Activated CD8-positive, alpha-beta T cell treated with anti-CD3 and anti-CD28 coated beads, Interleukin-2, amount 10 ng/mL, durations not matched to agents 7 days and 5 days (primary cell): Measurements from ENCODE around the gene TECTA. TPM values are rescaled to one million over a fixed set of nuclear protein-coding genes. Genes with fewer than 3 reads are reported as not detected.

Source experiments
- ATAC-seq: fragments of 150-1000 bp; cut with Tn5 transposase; one replicate; pipeline ENCODE4 v1.10.0; 2021; ENCODE audit warnings: moderate library complexity
- CTCF ChIA-PET: fragments of 350-600 bp; sonication (Branson Sonifier 250); formaldehyde crosslinking; loops from one replicate; lab custom pipeline; 2021; ENCODE audit warnings: antibody characterized with exemption; lab: Charles Lee
- POLR2A ChIA-PET: fragments of 350-600 bp; sonication (Branson Sonifier 250); formaldehyde crosslinking; loops from one replicate; lab custom pipeline; 2021; ENCODE audit warnings: antibody characterized with exemption; lab: Charles Lee
- DNase-seq: peaks from one replicate; pipeline ENCODE4 v3.0.0-alpha.2; 2020
- H3K27ac Mint-ChIP-seq: one replicate; pipeline ENCODE4 v1.8.0; 2021; ENCODE audit warnings: mild to moderate bottlenecking, mixed read lengths
- H3K27me3 Mint-ChIP-seq: one replicate; pipeline ENCODE4 v1.8.0; 2021; ENCODE audit warnings: low read depth, mixed read lengths
- H3K36me3 Mint-ChIP-seq: one replicate; pipeline ENCODE4 v1.8.0; 2021; ENCODE audit warnings: low read depth, mixed read lengths
- H3K4me1 Mint-ChIP-seq: one replicate; pipeline ENCODE4 v1.8.0; 2021; ENCODE audit warnings: low read depth, mixed read lengths
- H3K4me3 Mint-ChIP-seq: one replicate; pipeline ENCODE4 v1.8.0; 2021; ENCODE audit warnings: mild to moderate bottlenecking, mixed read lengths
- H3K9me3 Mint-ChIP-seq: one replicate; pipeline ENCODE4 v1.8.0; 2022; ENCODE audit warnings: mixed read lengths; ENCODE audit not compliant: insufficient read depth
- total RNA-seq, 2 experiments: library from RNA; stranded (reverse); gene quantifications; one replicate each; pipeline ENCODE4 v1.2.3, GENCODE V29; 2021

TECTA gene
- total RNA-seq, 2 experiments from 2014 or later, result 0.13 to 0.21 TPM

GRCh38 chr11:121067962-121068647 lies 32.9 kb upstream of the TECTA start:
- no peak for DNase-seq
- no peak overlapping the region for H3K4me3 Mint-ChIP-seq
- H3K27ac Mint-ChIP-seq, result no peak overlapping the region
- H3K4me1 Mint-ChIP-seq, result no peaks in the 10 kb centered on the region
- ATAC-seq, result no peak
- no peaks in the 10 kb centered on the region for H3K27me3 Mint-ChIP-seq
- no peaks in the 10 kb centered on the region for H3K9me3 Mint-ChIP-seq
- CTCF ChIA-PET, result interaction anchor here (0.6 kb wide), 1 partner anchor 646 kb away, joined by 3 read pairs; no protein-coding TSS in a partner anchor
- POLR2A ChIA-PET, result no interaction called here
- H3K36me3 Mint-ChIP-seq, result peaks cover 33% of the 10 kb centered on the region

DNA sequence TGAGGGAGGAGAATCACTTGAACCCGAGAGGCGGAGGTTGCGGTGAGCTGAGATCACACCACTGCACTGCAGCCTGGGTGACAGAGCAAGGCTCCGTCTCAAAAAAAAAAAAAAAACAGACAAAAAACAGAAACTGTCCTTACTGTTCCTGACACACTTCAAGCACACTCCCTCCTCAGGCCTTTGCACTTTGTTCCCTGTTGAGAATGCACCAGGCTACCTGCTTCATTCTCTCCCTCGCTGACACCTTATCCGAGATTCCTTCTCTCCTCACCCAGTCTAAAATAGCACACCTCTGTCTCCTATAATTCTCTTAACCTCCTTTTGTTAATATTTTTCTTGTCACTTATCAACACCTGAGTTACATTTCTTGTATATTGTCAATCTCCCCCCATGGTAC lies 32.3 kb upstream of the TECTA start:
- Mint-ChIP-seq H3K9me3 (no peaks in the 10 kb centered on the region), H3K4me3 (no peak overlapping the region), H3K27ac (no peak overlapping the region), H3K4me1 (no peaks in the 10 kb centered on the region), H3K36me3 (peaks cover 28% of the 10 kb centered on the region), H3K27me3 (no peaks in the 10 kb centered on the region)
- ChIA-PET CTCF (no interaction called here), POLR2A (no interaction called here)
- no peak for ATAC-seq
- DNase-seq, result no peak

DNA sequence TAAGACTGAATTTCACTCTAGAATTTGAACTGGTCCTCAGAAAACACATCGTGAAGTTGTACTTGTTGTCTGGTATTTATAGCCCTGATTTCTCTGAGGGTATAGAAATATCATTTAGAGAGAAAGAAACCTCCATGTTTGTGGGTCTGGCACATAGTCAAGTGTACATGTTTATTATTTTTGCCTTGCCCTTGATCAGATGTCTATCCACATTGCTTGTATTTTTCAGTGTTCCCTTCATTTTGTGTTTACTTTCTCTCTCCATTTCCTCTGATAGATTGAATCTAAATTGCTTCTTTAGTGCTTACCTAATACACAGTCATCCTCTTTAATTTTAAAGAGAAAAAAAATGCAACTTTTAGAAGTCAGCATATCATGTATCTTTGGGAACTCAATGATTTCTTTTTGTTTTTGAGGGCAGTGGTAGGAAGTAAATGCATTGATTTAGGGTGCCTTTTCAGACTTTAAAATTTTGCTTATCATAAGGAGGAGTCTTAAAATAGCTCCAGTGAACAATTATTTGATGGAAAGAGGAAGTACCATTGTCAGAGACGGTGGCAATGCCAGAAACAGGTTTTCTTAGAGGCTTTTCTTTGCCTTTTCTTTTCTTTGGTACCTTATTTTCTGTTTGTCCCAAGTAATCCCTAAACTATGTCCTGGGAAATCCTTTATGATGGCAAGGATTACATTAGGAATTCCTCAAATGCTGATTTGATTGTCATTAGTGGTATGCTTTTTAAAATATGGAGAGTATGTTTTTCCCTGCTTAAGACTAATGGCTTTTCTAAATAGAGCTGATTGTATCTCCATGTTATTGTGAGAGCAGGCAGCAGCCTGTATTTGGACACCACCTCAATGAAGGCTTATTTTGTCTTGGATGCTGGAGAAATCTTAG lies 29.8 kb upstream of the TECTA start:
- Mint-ChIP-seq H3K4me1 (no peaks in the 10 kb centered on the region), H3K36me3 (peaks cover 29% of the 10 kb centered on the region), H3K27me3 (no peaks in the 10 kb centered on the region), H3K9me3 (no peaks in the 10 kb centered on the region), H3K4me3 (no peak overlapping the region), H3K27ac (no peak overlapping the region)
- no peak for DNase-seq
- ChIA-PET POLR2A (no interaction called here), CTCF (no interaction called here)
- no peak for ATAC-seq

DNA sequence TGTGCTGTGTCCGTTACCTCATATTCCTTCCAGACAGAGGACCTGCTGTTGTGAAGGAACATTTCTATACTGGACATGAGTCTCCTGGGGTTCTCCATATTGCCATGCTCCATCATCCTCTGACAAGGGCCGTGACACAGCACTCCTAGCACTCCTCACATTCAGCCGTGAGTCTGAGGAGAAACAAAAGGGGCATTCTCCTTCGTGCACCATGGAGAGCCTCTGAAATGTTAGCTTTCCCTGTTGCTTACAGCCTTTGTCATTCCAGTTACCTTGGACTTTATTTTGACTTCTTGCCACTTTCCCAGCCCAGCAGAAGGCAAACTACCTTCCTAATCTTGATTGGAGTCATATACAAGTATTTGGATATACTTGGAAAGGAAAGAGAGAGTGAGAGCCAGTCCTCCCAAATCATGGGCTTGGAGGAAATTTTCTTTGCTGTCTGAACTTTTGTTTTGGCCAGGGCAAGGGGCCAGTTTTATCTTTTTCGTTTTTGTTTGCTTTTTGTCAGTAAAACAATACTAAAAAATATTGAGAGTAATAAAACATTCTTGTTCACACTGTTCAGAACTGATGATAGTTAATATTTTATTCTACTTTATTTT lies 29.1 kb upstream of the TECTA start:
- Mint-ChIP-seq H3K27me3 (no peaks in the 10 kb centered on the region), H3K4me3 (no peak overlapping the region), H3K9me3 (no peaks in the 10 kb centered on the region), H3K36me3 (peaks cover 29% of the 10 kb centered on the region), H3K27ac (no peak overlapping the region), H3K4me1 (no peaks in the 10 kb centered on the region)
- ChIA-PET POLR2A (no interaction called here), CTCF (no interaction called here)
- no peak for ATAC-seq
- no peak for DNase-seq

DNA sequence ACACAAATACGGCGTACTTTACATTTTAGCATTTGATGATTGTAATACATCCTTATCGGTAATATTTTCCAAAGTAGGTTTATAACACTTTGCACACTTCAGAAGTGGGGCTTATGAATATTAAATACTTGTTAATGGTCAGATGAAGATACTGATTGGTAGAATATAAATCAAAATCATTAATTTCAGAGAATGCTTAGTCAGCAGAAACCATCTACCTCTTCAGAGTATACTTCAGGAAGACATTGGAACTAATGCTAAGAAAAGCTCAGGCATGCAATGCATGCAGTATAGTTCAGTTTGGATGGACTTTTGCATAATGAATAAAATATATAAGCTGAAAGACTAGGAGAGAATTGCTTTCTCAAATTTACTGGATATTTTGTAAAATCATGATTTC lies 19.7 kb upstream of the TECTA start:
- Mint-ChIP-seq H3K27me3 (no peaks in the 10 kb centered on the region), H3K4me3 (no peak overlapping the region), H3K4me1 (peaks cover 6% of the 10 kb centered on the region), H3K27ac (no peak overlapping the region), H3K9me3 (no peaks in the 10 kb centered on the region), H3K36me3 (no peaks in the 10 kb centered on the region)
- ChIA-PET CTCF (no interaction called here), POLR2A (no interaction called here)
- DNase-seq (no peak), ATAC-seq (no peak)

DNA sequence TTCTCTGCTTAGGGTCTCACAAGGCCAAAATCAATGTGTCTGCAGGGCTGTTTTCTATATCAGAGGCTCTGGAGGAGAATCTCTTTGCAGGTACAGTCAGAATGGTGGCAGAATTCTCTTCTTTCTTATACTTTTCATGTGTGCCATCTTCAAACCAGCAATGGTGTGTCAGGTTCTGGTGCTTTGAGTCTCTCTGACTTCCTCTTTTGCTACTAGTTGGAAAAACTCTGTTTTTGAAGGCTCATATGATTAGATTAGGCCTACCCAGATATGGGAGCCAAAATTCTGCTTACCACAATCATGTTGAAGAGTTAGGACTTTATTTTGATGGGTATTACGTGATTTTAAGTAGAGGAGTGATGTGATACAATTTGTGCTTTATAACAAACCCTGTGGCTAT lies 18.8 kb upstream of the TECTA start:
- no peaks in the 10 kb centered on the region for H3K27me3 Mint-ChIP-seq
- no peak overlapping the region for H3K27ac Mint-ChIP-seq
- H3K9me3 Mint-ChIP-seq, result no peaks in the 10 kb centered on the region
- H3K36me3 Mint-ChIP-seq, result no peaks in the 10 kb centered on the region
- ChIA-PET POLR2A (no interaction called here), CTCF (no interaction called here)
- no peak for DNase-seq
- no peak for ATAC-seq
- no peak overlapping the region for H3K4me3 Mint-ChIP-seq
- peaks cover 6% of the 10 kb centered on the region for H3K4me1 Mint-ChIP-seq

DNA sequence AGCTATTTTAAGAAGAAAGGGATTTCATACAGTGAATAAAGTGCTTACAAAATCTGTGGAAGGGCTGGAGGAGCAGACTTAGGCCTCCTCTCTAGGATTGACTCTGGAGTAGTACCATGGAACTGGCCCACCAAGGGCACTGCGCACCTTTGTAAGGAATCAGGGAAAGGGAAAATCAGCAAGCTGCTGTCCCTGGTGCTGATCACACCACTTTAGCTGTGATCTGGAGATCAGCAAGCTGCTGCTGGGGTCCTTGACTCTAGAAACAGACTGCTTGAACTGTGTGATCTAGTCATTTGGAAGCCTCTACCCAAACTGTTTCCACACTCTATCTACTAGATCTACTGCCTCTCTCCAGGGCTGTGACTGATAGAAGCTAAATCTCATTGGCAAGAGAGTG lies 18.4 kb upstream of the TECTA start:
- ChIA-PET POLR2A (no interaction called here), CTCF (interaction anchor here (1.1 kb wide), 1 partner anchor 153 kb away, joined by 3 read pairs; no protein-coding TSS in a partner anchor)
- H3K4me3 Mint-ChIP-seq, result no peak overlapping the region

GRCh38 chr11:121086866-121087265 lies 14.2 kb upstream of the TECTA start:
- Mint-ChIP-seq H3K4me3 (no peak overlapping the region), H3K36me3 (peaks cover 3% of the 10 kb centered on the region), H3K9me3 (no peaks in the 10 kb centered on the region), H3K27me3 (no peaks in the 10 kb centered on the region), H3K4me1 (peaks cover 3% of the 10 kb centered on the region), H3K27ac (no peak overlapping the region)
- no peak for ATAC-seq
- CTCF ChIA-PET, result no interaction called here
- POLR2A ChIA-PET, result no interaction called here
- no peak for DNase-seq

More for the DNA sequence above, 18.4 kb upstream of the TECTA start:
- peaks cover 3% of the 10 kb centered on the region for H3K36me3 Mint-ChIP-seq
- no peaks in the 10 kb centered on the region for H3K9me3 Mint-ChIP-seq
- DNase-seq (no peak), ATAC-seq (no peak)
- H3K27me3 Mint-ChIP-seq, result no peaks in the 10 kb centered on the region
- no peak overlapping the region for H3K27ac Mint-ChIP-seq
- H3K4me1 Mint-ChIP-seq, result peaks cover 6% of the 10 kb centered on the region

- ATAC-seq (no peak), DNase-seq (no peak)
- Mint-ChIP-seq H3K27ac (no peak overlapping the region), H3K36me3 (peaks cover 3% of the 10 kb centered on the region), H3K27me3 (no peaks in the 10 kb centered on the region), H3K4me3 (no peak overlapping the region), H3K9me3 (no peaks in the 10 kb centered on the region), H3K4me1 (peaks cover 3% of the 10 kb centered on the region)
- POLR2A ChIA-PET, result no interaction called here
- CTCF ChIA-PET, result no interaction called here
Measured at GRCh38 chr11:121089566-121089965, 11.5 kb upstream of the TECTA start.

DNA sequence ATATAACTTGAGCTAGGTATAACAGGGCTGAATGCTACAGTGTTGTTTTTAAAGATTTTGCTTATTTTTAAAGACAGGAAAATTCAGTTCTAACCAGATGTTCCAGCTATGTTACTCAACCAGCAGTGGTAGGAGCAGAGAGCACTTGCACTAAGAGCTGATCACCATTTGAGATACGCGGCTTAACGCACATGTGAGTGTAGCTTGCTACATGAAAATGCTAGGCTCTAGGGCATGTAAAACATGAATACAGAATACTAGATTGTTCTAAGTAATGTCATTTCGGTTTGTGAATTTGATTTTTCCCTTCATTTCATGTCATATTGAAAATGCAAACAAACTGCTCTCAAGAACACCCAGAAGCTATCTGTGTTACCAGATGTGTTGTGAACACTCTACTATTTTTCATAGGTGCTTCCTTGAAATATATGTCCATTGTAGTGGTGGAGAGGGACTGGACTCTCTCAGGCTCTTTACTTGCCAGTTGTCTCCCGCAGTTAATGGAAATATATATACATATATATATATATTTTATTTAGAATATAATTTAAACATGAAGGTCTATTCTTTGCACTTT lies 10.8 kb upstream of the TECTA start:
- Mint-ChIP-seq H3K4me1 (peaks cover 3% of the 10 kb centered on the region), H3K9me3 (no peaks in the 10 kb centered on the region), H3K36me3 (peaks cover 3% of the 10 kb centered on the region), H3K27ac (no peak overlapping the region), H3K27me3 (no peaks in the 10 kb centered on the region), H3K4me3 (no peak overlapping the region)
- CTCF ChIA-PET, result no interaction called here
- no peak for DNase-seq
- ATAC-seq, result no peak
- POLR2A ChIA-PET, result interaction anchor here (0.6 kb wide), 1 partner anchor 75 kb away, joined by 3 read pairs; no protein-coding TSS in a partner anchor

GRCh38 chr11:121091492-121092152 lies 9.4 kb upstream of the TECTA start:
- Mint-ChIP-seq H3K27me3 (no peaks in the 10 kb centered on the region), H3K36me3 (peaks cover 3% of the 10 kb centered on the region), H3K9me3 (no peaks in the 10 kb centered on the region), H3K4me3 (no peak overlapping the region), H3K27ac (no peak overlapping the region), H3K4me1 (peaks cover 3% of the 10 kb centered on the region)
- ATAC-seq (no peak), DNase-seq (no peak)
- ChIA-PET CTCF (no interaction called here), POLR2A (no interaction called here)
